ENCODE measurements around the gene KCNF1.

DNA sequence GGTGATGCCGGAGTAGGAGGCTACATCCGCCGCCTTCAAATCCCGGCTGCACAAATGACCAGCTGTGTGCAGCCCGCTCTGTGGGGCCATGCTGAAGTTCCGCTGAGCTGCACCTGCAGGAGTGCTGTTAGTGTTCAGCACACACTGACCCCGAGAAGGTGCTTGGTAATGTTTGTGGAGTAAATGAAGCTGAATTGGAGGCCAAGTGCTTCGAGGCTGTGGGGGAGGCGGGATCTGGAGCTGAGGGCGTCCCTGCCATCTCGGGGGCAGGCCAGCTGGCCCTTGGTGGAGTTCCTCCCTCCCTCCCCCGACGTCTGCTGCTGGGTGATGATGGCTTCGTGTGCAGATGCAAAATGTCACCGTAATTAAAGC, 23.2 kb downstream of the KCNF1 start:
- no peak for TF ChIP-seq CTCF (conservative IDR thresholded peaks at IDR 0.05)
- no peak for TF ChIP-seq ZFX (IDR thresholded peaks at IDR 0.05)
